Naive thymus-derived CD4-positive, alpha-beta T cell (primary cell): Measurements from ENCODE around the gene TBC1D10B. TPM values are rescaled to one million over a fixed set of nuclear protein-coding genes. Genes with fewer than 3 reads are reported as not detected.

ENCODE experiments used
- ATAC-seq: fragments of 150-1000 bp; cut with Tn5 transposase; 2 replicates; pipeline ENCODE4 v1.10.0; 2021; ENCODE audit warnings: mild to moderate bottlenecking, moderate library complexity
- CTCF ChIA-PET: fragments of 350-600 bp; sonication (Branson Sonifier 250); formaldehyde crosslinking; loops from one replicate; lab custom pipeline; 2021; ENCODE audit warnings: antibody characterized with exemption; lab: Charles Lee
- POLR2A ChIA-PET: fragments of 350-600 bp; sonication (Branson Sonifier 250); formaldehyde crosslinking; loops from one replicate; lab custom pipeline; 2021; ENCODE audit warnings: antibody characterized with exemption, inconsistent platforms; lab: Charles Lee
- DNase-seq, 9 donors: peaks; one replicate each; pipeline versions ENCODE4 v3.0.0 to v3.0.0-alpha.2; 2020 to 2022; ENCODE audit warnings: mixed read lengths in 1 of 9
- H3K27ac ChIP-seq: one replicate; pipeline ENCODE4 v1.7.0; 2013; ENCODE audit warnings: mild to moderate bottlenecking, low read depth, low read length, moderate library complexity
- H3K27me3 ChIP-seq, 2 donors: one replicate each; pipeline ENCODE4 v1.7.0; 2013; ENCODE audit warnings: low read length in 2 of 2, mild to moderate bottlenecking in 2 of 2, moderate library complexity in 2 of 2; ENCODE audit not compliant: control insufficient read depth in 2 of 2, insufficient read depth in 2 of 2
- H3K36me3 ChIP-seq, 3 experiments: 1 replicate in 2 of 3; 2 replicates in 1 of 3; pipeline ENCODE4 v1.7.0; 2013; ENCODE audit warnings: low read length in 3 of 3, mild to moderate bottlenecking in 3 of 3, moderate library complexity in 1 of 3; ENCODE audit not compliant: insufficient read depth in 3 of 3, control insufficient read depth in 2 of 3
- H3K4me1 ChIP-seq, 2 donors: one replicate each; pipeline ENCODE4 v1.7.0; 2013; ENCODE audit warnings: low read length in 2 of 2, mild to moderate bottlenecking in 2 of 2, moderate library complexity in 1 of 2; ENCODE audit not compliant: control insufficient read depth in 2 of 2, insufficient read depth in 2 of 2
- H3K4me3 ChIP-seq: 2 replicates; pipeline ENCODE4 v1.7.0; 2013; ENCODE audit warnings: mild to moderate bottlenecking, low read length
- H3K9me3 ChIP-seq, 3 experiments: 1 replicate in 2 of 3; 2 replicates in 1 of 3; pipeline ENCODE4 v1.7.0; 2013; ENCODE audit warnings: low read length in 3 of 3; ENCODE audit not compliant: control insufficient read depth in 2 of 3
- H3K27ac Mint-ChIP-seq, 9 donors: one replicate each; pipeline ENCODE4 v1.8.0; 2020 to 2022; ENCODE audit warnings: mixed read lengths in 9 of 9, mild to moderate bottlenecking in 8 of 9, moderate library complexity in 5 of 9, inconsistent platforms in 2 of 9
- H3K27me3 Mint-ChIP-seq, 5 donors: one replicate each; pipeline ENCODE4 v1.8.0; 2021 to 2022; ENCODE audit warnings: mixed read lengths in 5 of 5, mild to moderate bottlenecking in 1 of 5
- H3K36me3 Mint-ChIP-seq, 5 donors: one replicate each; pipeline ENCODE4 v1.8.0; 2020 to 2022; ENCODE audit warnings: mixed read lengths in 5 of 5, mild to moderate bottlenecking in 3 of 5, inconsistent platforms in 1 of 5
- H3K4me1 Mint-ChIP-seq, 7 donors: one replicate each; pipeline ENCODE4 v1.8.0; 2020 to 2022; ENCODE audit warnings: mixed read lengths in 7 of 7, mild to moderate bottlenecking in 3 of 7, inconsistent platforms in 1 of 7
- H3K4me3 Mint-ChIP-seq, 10 donors: one replicate each; pipeline ENCODE4 v1.8.0; 2020 to 2022; ENCODE audit warnings: mild to moderate bottlenecking in 10 of 10, mixed read lengths in 10 of 10, moderate library complexity in 6 of 10, inconsistent platforms in 2 of 10
- H3K9me3 Mint-ChIP-seq, 11 donors: one replicate each; pipeline ENCODE4 v1.8.0; 2020 to 2022; ENCODE audit warnings: mixed read lengths in 11 of 11, mild to moderate bottlenecking in 4 of 11, inconsistent platforms in 1 of 11, moderate library complexity in 1 of 11
- intact Hi-C, 2 donors: fragments of 100-400 bp; cut with micrococcal nuclease; formaldehyde crosslinking; loops; one replicate each; pipeline ENCODE4 v1.15.1; 2023
- polyA plus RNA-seq, 2 donors: library from polyadenylated mRNA; unstranded; fragments of 300-500 nt; fragmentation: Illumina TruSeq; gene quantifications; one replicate each; pipeline ENCODE4 v1.2.3, GENCODE V29; 2021
- total RNA-seq, 6 experiments: library from RNA in 5 of 6; stranded (reverse) in 5 of 6; gene quantifications; 1 replicate in 5 of 6; 2 replicates in 1 of 6; pipeline ENCODE4 v1.2.3 and lab custom pipeline; 2021 to 2026

The TBC1D10B gene
- total and polyA plus RNA-seq, 7 experiments from 2014 or later = 7.6 to 70.0 (median 43.8) TPM

DNA sequence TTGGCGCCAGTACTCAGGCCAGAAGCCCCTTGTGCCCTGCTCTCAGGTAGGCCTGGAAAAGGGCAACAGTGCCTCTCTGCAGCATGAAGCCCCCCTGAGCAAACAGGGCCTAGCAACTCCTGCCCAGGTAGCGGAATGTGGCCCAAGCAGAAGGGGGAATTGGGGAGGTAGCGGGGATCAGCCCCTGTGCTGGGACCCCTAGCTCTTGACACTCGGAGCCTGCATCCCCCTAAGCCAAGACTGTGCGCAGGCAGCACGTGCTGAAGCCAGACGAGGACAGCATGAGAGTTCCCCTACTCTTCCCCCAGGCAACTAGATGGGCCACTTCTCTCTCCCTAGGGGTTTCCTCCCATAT lies 14.4 kb downstream of the TBC1D10B start:
- DNase-seq = peak in 1 of 9 donors; percentile 14
- ChIA-PET POLR2A (interaction anchor here (0.5 to 4.9 kb wide), 7 partner anchors 15 to 290 kb away, joined by 3 to 22 read pairs (median 4); partner anchors contain the start of genes ALDOA, TBC1D10B and ZNF771), CTCF (no interaction called here)
- Mint-ChIP-seq H3K4me3 (peak overlapping the region; percentile 90 to 100 (median 96)), H3K9me3 (no peaks in the 10 kb centered on the region), H3K27ac (peak overlapping the region; percentile 87 to 99 (median 98)), H3K4me1 (peaks cover 10 to 44% (median 27%) of the 10 kb centered on the region in 7 donors), H3K36me3 (peaks cover 0 to 27% (median 4%) of the 10 kb centered on the region in 5 donors), H3K27me3 (peaks cover 0 to 2% (median 0%) of the 10 kb centered on the region in 5 donors)
- H3K4me3 ChIP-seq = peak overlapping the region; percentile 82
- H3K27ac ChIP-seq = peak overlapping the region; percentile 92
- no peaks in the 10 kb centered on the region for H3K27me3 ChIP-seq
- peaks cover 0 to 67% (median 22%) of the 10 kb centered on the region in 3 experiments for H3K36me3 ChIP-seq
- ATAC-seq = no peak
- H3K4me1 ChIP-seq = peaks cover 16 to 18% of the 10 kb centered on the region in 2 donors
- intact Hi-C loops = loop anchor here (1.0 to 2.0 kb wide), 6 partner anchors 14 to 53 kb away; partner anchors contain the start of genes TBC1D10B (in 1 of the 2) and ZNF771 (in 1 of the 2)
- no peaks in the 10 kb centered on the region for H3K9me3 ChIP-seq

DNA sequence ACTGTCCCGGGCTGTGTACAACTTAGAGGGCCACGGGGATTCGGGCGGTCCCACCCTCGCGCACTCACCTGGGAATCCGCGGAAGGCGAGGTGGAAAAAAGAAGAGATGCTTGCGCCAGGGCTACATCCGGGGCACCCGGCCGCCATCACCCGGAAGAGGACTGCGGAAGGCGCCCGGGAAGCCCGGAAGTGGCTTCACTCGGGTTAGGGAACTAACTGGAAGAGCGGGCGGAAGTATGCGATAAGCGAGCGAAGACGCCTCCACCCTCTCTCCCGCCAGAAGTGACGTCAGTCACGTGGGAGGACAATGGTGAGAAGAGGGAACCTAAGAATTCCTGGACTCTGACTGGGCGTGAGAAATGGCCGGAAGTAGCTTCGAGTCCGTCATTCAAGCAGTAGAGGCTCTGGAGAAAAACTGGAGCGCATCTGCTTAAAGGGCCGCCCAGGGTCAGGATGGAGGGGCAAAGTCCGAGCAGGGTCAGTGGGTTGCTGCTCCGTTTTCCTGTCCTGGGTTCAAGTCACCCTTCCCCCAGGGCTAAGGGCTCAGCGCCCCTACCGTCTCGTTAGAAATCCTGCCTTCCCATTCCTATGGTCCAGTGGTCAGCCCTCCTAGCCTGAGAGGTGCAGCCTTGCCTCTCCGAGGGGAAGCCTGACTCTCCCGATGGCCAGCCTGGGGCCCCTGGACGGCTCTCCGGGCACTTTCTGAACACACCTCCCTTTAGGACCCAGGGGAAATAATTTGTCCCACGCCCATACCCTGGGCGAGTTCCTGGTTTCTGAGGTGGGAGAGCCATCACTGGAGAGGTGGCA lies 14.9 kb downstream of the TBC1D10B start, which contains the start of gene CD2BP2:
Gene CD2BP2 (minus strand): TSS at position 165 of the 810 bp plus-strand sequence. CDS start 627 bp downstream, outside the sequence.
- peak within 1 kb of the TSS; percentile 90 to 100 (median 96) for H3K4me3 Mint-ChIP-seq
- Histone ChIP-seq H3K4me1 (peaks cover 16 to 18% of the 10 kb centered on the region in 2 donors), H3K4me3 (peak within 1 kb of the TSS; percentile 82), H3K9me3 (no peaks in the 10 kb centered on the region), H3K27me3 (no peaks in the 10 kb centered on the region), H3K36me3 (peaks cover 0 to 73% (median 22%) of the 10 kb centered on the region in 3 experiments), H3K27ac (peak within 1 kb of the TSS; percentile 92)
- peaks cover 0 to 2% (median 0%) of the 10 kb centered on the region in 5 donors for H3K27me3 Mint-ChIP-seq
- H3K4me1 Mint-ChIP-seq = peaks cover 10 to 45% (median 28%) of the 10 kb centered on the region in 7 donors
- DNase-seq (peak; percentile 75 to 91 (median 86)), ATAC-seq (peak; percentile 92)
- H3K9me3 Mint-ChIP-seq = no peaks in the 10 kb centered on the region
- H3K27ac Mint-ChIP-seq = peak within 1 kb of the TSS; percentile 95 to 99 (median 98)
- intact Hi-C loops = loop anchor here (1.0 to 2.0 kb wide), 6 partner anchors 15 to 53 kb away; partner anchors contain the start of genes TBC1D10B (in 1 of the 2) and ZNF771 (in 1 of the 2)
- ChIA-PET CTCF (interaction anchor here (1.1 kb wide), 1 partner anchor 20 kb away, joined by 3 read pairs; no protein-coding TSS in a partner anchor), POLR2A (interaction anchor here (0.8 to 4.9 kb wide), 12 partner anchors 11 to 289 kb away, joined by 3 to 22 read pairs (median 4); partner anchors contain the start of genes ALDOA, SEPTIN1, TBC1D10B and ZNF48)
- peaks cover 0 to 29% (median 3%) of the 10 kb centered on the region in 5 donors for H3K36me3 Mint-ChIP-seq

GRCh38 chr16:30354423-30355143 lies 15.7 kb downstream of the TBC1D10B start:
- CTCF ChIA-PET = interaction anchor here (1.1 to 1.3 kb wide), 2 partner anchors 16 to 19 kb away, joined by 3 read pairs; no protein-coding TSS in a partner anchor
- peak; percentile 36 for ATAC-seq
- peaks cover 0 to 70% (median 22%) of the 10 kb centered on the region in 3 experiments for H3K36me3 ChIP-seq

GRCh38 chr16:30353438-30354129 lies 16.7 kb downstream of the TBC1D10B start:
- Histone ChIP-seq H3K9me3 (no peaks in the 10 kb centered on the region), H3K4me1 (peaks cover 16 to 18% of the 10 kb centered on the region in 2 donors), H3K36me3 (peaks cover 0 to 60% (median 22%) of the 10 kb centered on the region in 3 experiments), H3K27me3 (no peaks in the 10 kb centered on the region), H3K4me3 (peak overlapping the region; percentile 82), H3K27ac (peak overlapping the region; percentile 92)
- intact Hi-C loops = loop anchor here in 1 of 2 donors (2.0 kb wide), 2 partner anchors 25 to 55 kb away; no protein-coding TSS in a partner anchor
- H3K9me3 Mint-ChIP-seq = no peaks in the 10 kb centered on the region
- peak overlapping the region in 5 of 9 donors; percentile 23 to 99 (median 98) for H3K27ac Mint-ChIP-seq
- peaks cover 0 to 2% (median 0%) of the 10 kb centered on the region in 5 donors for H3K27me3 Mint-ChIP-seq
- ChIA-PET POLR2A (interaction anchor here (1.1 to 4.9 kb wide), 5 partner anchors 18 to 287 kb away, joined by 3 to 22 read pairs (median 6); partner anchors contain the start of genes ALDOA, SEPTIN1 and TBC1D10B), CTCF (interaction anchor here (1.1 to 1.3 kb wide), 3 partner anchors 17 to 56 kb away, joined by 3 to 5 read pairs (median 3); no protein-coding TSS in a partner anchor)
- H3K4me1 Mint-ChIP-seq = peaks cover 10 to 52% (median 33%) of the 10 kb centered on the region in 7 donors
- peaks cover 0 to 24% (median 4%) of the 10 kb centered on the region in 5 donors for H3K36me3 Mint-ChIP-seq
- DNase-seq (peak in 1 of 9 donors; percentile 13), ATAC-seq (no peak)
- peak overlapping the region; percentile 90 to 100 (median 96) for H3K4me3 Mint-ChIP-seq

More at GRCh38 chr16:30354423-30355143, 15.7 kb downstream of the TBC1D10B start:
- Histone ChIP-seq H3K27ac (peak overlapping the region; percentile 92), H3K4me3 (peak overlapping the region; percentile 82), H3K27me3 (no peaks in the 10 kb centered on the region), H3K9me3 (no peaks in the 10 kb centered on the region), H3K4me1 (peaks cover 16 to 18% of the 10 kb centered on the region in 2 donors)
- DNase-seq = peak in 2 of 9 donors; percentile 6 to 11
- peak overlapping the region; percentile 90 to 100 (median 96) for H3K4me3 Mint-ChIP-seq
- H3K27me3 Mint-ChIP-seq = peaks cover 0 to 2% (median 0%) of the 10 kb centered on the region in 5 donors
- peak overlapping the region; percentile 95 to 99 (median 98) for H3K27ac Mint-ChIP-seq
- H3K4me1 Mint-ChIP-seq = peaks cover 10 to 51% (median 30%) of the 10 kb centered on the region in 7 donors
- H3K36me3 Mint-ChIP-seq = peaks cover 0 to 26% (median 4%) of the 10 kb centered on the region in 5 donors
- intact Hi-C loops = loop anchor here (1.0 to 2.0 kb wide), 6 partner anchors 16 to 54 kb away; partner anchors contain the start of genes TBC1D10B (in 1 of the 2) and ZNF771 (in 1 of the 2)
- no peaks in the 10 kb centered on the region for H3K9me3 Mint-ChIP-seq
- POLR2A ChIA-PET = interaction anchor here (0.8 to 4.9 kb wide), 11 partner anchors 10 to 288 kb away, joined by 3 to 22 read pairs (median 4); partner anchors contain the start of genes ALDOA, SEPTIN1, TBC1D10B and ZNF48
